Esophagus muscularis mucosa (tissue), 4 donors: ENCODE measurements around the gene CUX1. TPM values are rescaled to one million over a fixed set of nuclear protein-coding genes. Genes with fewer than 3 reads are reported as not detected.

Experiments used
- DNase-seq: peaks from one replicate; pipeline ENCODE4 v3.0.0-alpha.2; 2017; ENCODE audit errors: extremely low spot score
- H3K27ac ChIP-seq, 4 donors: fragments of 200-600 bp; sonication (generic); replicated peaks in 1 of 4; 1 replicate in 3 of 4; 2 replicates in 1 of 4; pipeline ENCODE4 v1.5.1; 2016 to 2019; ENCODE audit warnings: mild to moderate bottlenecking in 1 of 4
- H3K27me3 ChIP-seq, 4 donors: fragments of 200-600 bp; sonication (generic); one replicate each; pipeline versions ENCODE4 v1.5.1 to v1.6.0; 2016 to 2019
- H3K36me3 ChIP-seq, 4 donors: fragments of 200-600 bp; sonication (generic); one replicate each; pipeline ENCODE4 v1.5.1; 2016 to 2019
- H3K4me1 ChIP-seq, 4 donors: fragments of 200-600 bp; sonication (generic); one replicate each; pipeline ENCODE4 v1.5.1; 2016 to 2019
- H3K4me3 ChIP-seq, 4 donors: fragments of 200-600 bp; sonication (generic); 1 replicate in 2 of 4; 2 replicates in 2 of 4; pipeline ENCODE4 v1.5.1; 2016 to 2019; ENCODE audit warnings: mild to moderate bottlenecking in 4 of 4, moderate library complexity in 1 of 4
- H3K9me3 ChIP-seq, 4 donors: fragments of 200-600 bp; sonication (generic); 1 replicate in 3 of 4; 2 replicates in 1 of 4; pipeline ENCODE4 v1.5.1; 2016 to 2019
- CTCF ChIP-seq, 3 experiments: fragments of 200-600 bp in 2 of 3; fragments of 450-650 bp in 1 of 3; sonication (generic) in 2 of 3; IDR thresholded peaks; one replicate each; pipeline ENCODE4 v1.5.1; 2017 to 2019; ENCODE audit warnings: antibody characterized with exemption in 3 of 3, mild to moderate bottlenecking in 2 of 3, moderate library complexity in 1 of 3
- EP300 ChIP-seq: sonication (generic); formaldehyde crosslinking; IDR thresholded peaks from one replicate; pipeline ENCODE4 v1.6.1; 2017; ENCODE audit warnings: antibody characterized with exemption
- POLR2A ChIP-seq: fragments of 450-650 bp; IDR thresholded peaks from one replicate; pipeline ENCODE4 v1.6.1; 2017; ENCODE audit warnings: antibody characterized with exemption, moderate library complexity, mild to moderate bottlenecking, low read depth
- POLR2AphosphoS5 ChIP-seq, 2 donors: sonication (generic); formaldehyde crosslinking; IDR thresholded peaks; one replicate each; pipeline ENCODE4 v1.6.1; 2017; ENCODE audit warnings: antibody characterized with exemption in 2 of 2
- WGBS: methylation state at CpG from one replicate; pipeline ENCODE4 v1.1.5; 2018; 5-methylcytosine and 5-hydroxymethylcytosine counted together
- intact Hi-C: fragments of 100-400 bp; cut with DNase I; formaldehyde crosslinking; loops from one replicate; pipeline ENCODE4 v1.15.1; 2023
- total RNA-seq, 4 donors: library from RNA; depleted of rRNA; stranded (reverse); fragments of >200 nt; gene quantifications; one replicate each; pipeline versions ENCODE4 v1.1.0 to v1.2.1, GENCODE V29; 2016

The CUX1 gene
- total RNA-seq, 4 donors from 2014 or later, result 61.5 to 136 (median 92.3) TPM

DNA sequence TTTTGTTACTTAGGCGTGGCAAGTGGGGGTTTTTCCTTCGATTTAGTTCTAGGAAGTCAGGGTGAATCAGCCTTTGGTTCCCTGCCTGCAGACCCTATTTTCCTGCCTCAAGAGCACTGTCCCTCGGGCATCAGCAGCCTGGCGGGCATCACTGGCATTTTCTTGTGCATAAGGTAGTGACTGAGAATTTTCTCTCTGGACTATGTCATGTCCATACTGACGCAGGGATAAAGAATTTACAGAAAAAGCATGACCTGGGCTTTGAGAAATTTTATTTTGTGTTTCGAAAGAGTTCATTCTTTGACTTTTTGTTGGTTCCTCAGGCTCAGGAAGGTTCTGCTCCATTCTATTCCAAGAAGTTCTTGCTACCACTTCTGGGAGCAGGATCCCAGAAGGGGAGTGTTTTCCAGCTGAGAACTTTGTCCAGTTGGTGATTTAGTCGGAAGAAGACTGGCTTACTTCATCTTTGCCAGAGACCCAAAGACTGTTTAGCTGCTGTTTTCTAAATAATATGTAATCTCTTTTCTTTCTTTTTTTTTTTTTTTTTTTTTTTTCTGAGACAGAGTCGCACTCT is 255.3 kb downstream of the CUX1 start:
- Histone ChIP-seq H3K36me3 (peaks cover 4 to 46% (median 29%) of the 10 kb centered on the region in 4 donors), H3K27ac (no peak overlapping the region), H3K4me1 (peaks cover 0 to 4% (median 0%) of the 10 kb centered on the region in 4 donors), H3K27me3 (no peaks in the 10 kb centered on the region), H3K4me3 (no peak overlapping the region), H3K9me3 (no peaks in the 10 kb centered on the region)
- intact Hi-C loops, result no loop called here
- DNase-seq, result no peak
- TF ChIP-seq POLR2A (no peak), EP300 (no peak), CTCF (IDR thresholded peaks at IDR 0.05) (no peak), POLR2AphosphoS5 (IDR thresholded peaks at IDR 0.05) (no peak)
- WGBS, result 94% methylated on average over 8 of the region's 8 CpGs

- 92% methylated on average over 12 of the region's 14 CpGs for WGBS
- intact Hi-C loops, result no loop called here
- Histone ChIP-seq H3K36me3 (peaks cover 4 to 46% (median 27%) of the 10 kb centered on the region in 4 donors), H3K4me1 (peaks cover 0 to 3% (median 0%) of the 10 kb centered on the region in 4 donors), H3K4me3 (no peak overlapping the region), H3K27ac (no peak overlapping the region), H3K27me3 (no peaks in the 10 kb centered on the region), H3K9me3 (no peaks in the 10 kb centered on the region)
- TF ChIP-seq POLR2AphosphoS5 (IDR thresholded peaks at IDR 0.05), result no peak
- no peak for TF ChIP-seq CTCF (IDR thresholded peaks at IDR 0.05)
- no peak for TF ChIP-seq EP300
- no peak for TF ChIP-seq POLR2A
- no peak for DNase-seq
Observed at GRCh38 chr7:102073931-102074880, 256.8 kb downstream of the CUX1 start.

DNA sequence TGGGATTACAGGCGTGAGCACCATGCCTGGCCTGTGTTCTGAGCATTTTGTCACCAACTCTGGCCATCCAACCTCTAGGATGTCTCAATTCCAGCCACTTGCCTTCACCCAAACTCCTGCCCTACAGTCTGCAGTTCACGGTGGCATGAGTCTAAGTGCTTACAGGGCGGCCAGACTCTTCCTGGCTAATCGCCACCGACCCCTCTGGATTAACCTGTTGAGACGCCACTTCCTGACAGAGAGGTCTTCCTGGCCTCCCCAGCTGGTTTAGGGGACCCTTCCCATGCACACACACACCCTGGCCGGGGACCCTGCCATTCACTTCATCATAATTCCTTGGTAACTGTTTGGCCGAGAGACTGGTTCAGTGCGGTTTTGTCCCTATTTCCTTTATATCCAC is 257.7 kb downstream of the CUX1 start:
- H3K27ac ChIP-seq, result no peak overlapping the region
- H3K4me1 ChIP-seq, result peaks cover 0 to 5% (median 0%) of the 10 kb centered on the region in 4 donors
- DNase-seq, result no peak
- 91% methylated on average over 9 of the region's 9 CpGs for WGBS
- H3K4me3 ChIP-seq, result no peak overlapping the region
- no peaks in the 10 kb centered on the region for H3K27me3 ChIP-seq
- TF ChIP-seq CTCF (IDR thresholded peaks at IDR 0.05), result no peak
- no peak for TF ChIP-seq POLR2A
- no peak for TF ChIP-seq EP300
- no peak for TF ChIP-seq POLR2AphosphoS5 (IDR thresholded peaks at IDR 0.05)
- H3K9me3 ChIP-seq, result no peaks in the 10 kb centered on the region
- H3K36me3 ChIP-seq, result peaks cover 4 to 44% (median 26%) of the 10 kb centered on the region in 4 donors
- intact Hi-C loops, result no loop called here

DNA sequence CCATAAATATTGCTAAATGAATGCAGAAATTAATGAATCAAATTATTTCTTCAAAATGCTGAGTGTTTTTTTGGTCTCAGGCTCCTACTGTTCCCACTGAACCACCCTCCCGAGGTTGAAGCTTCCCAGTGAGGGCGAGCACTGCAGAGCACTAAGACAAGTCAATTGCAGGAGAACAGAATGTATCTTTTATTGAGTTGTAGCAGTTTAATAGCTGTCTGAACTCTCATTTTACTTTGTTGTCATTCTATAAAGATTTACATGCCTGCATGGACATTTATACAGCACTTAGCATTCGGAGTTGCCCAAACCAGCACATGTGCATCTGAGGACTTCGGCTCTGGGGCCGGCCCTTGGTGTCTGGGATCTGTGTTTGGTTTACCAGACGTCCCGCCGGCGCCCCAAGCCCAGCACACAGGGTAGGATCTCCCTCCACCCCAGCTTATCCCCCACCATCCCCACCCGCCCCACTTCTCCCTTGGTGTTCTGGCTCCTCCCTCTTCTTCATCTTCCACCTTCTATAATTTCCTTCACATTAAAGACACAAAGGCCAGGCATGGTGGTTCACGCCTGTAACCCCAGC is 258.2 kb downstream of the CUX1 start:
- no peak overlapping the region for H3K27ac ChIP-seq
- intact Hi-C loops, result no loop called here
- no peaks in the 10 kb centered on the region for H3K27me3 ChIP-seq
- H3K36me3 ChIP-seq, result peaks cover 4 to 41% (median 21%) of the 10 kb centered on the region in 4 donors
- TF ChIP-seq POLR2A (no peak), CTCF (IDR thresholded peaks at IDR 0.05) (no peak), EP300 (no peak), POLR2AphosphoS5 (IDR thresholded peaks at IDR 0.05) (no peak)
- WGBS, result 95% methylated on average over 11 of the region's 11 CpGs
- peaks cover 0 to 5% (median 1%) of the 10 kb centered on the region in 4 donors for H3K4me1 ChIP-seq
- DNase-seq, result no peak
- no peaks in the 10 kb centered on the region for H3K9me3 ChIP-seq
- no peak overlapping the region for H3K4me3 ChIP-seq
